DOHH2 (cell line): ENCODE results near the gene OPALIN.
A peak's percentile ranks its signal among the peaks of the same experiment; 100 is the strongest.

Source experiments
- H3F3A ChIP-seq: fragments of 200-600 bp; sonication (generic), shearing (Covaris generic); 2 replicates; pipeline ENCODE4 v1.6.0; 2016; ENCODE audit warnings: antibody characterized with exemption, mild to moderate bottlenecking; ENCODE audit not compliant: control insufficient read depth, insufficient read depth
- H3K27ac ChIP-seq: fragments of 200-600 bp; sonication (generic); 2 replicates; pipeline ENCODE4 v1.5.1; 2014; ENCODE audit warnings: low read depth, mild to moderate bottlenecking, low read length, moderate library complexity
- H3K27me3 ChIP-seq: fragments of 200-600 bp; sonication (generic); 2 replicates; pipeline ENCODE4 v1.6.1; 2014; ENCODE audit warnings: mild to moderate bottlenecking, low read length, mixed read lengths; ENCODE audit not compliant: control insufficient read depth
- H3K36me3 ChIP-seq: fragments of 200-600 bp; sonication (generic); 2 replicates; pipeline ENCODE4 v1.6.1; 2014; ENCODE audit warnings: mild to moderate bottlenecking, low read length, moderate library complexity, mixed read lengths; ENCODE audit not compliant: control insufficient read depth
- H3K4me1 ChIP-seq: fragments of 200-600 bp; sonication (generic); 2 replicates; pipeline ENCODE4 v1.6.1; 2014; ENCODE audit warnings: mild to moderate bottlenecking, low read length, mixed read lengths; ENCODE audit not compliant: control insufficient read depth
- H3K4me2 ChIP-seq: fragments of 200-600 bp; sonication (generic); 2 replicates; pipeline ENCODE4 v1.6.0; 2014; ENCODE audit warnings: mild to moderate bottlenecking, low read length, moderate library complexity
- H3K4me3 ChIP-seq: fragments of 200-600 bp; sonication (generic); 2 replicates; pipeline ENCODE4 v1.5.1; 2014; ENCODE audit warnings: mild to moderate bottlenecking, low read length, mixed read lengths
- H3K79me2 ChIP-seq: fragments of 200-600 bp; sonication (generic); 2 replicates; pipeline ENCODE4 v1.6.1; 2014; ENCODE audit warnings: mild to moderate bottlenecking, low read length, mixed read lengths; ENCODE audit not compliant: control insufficient read depth
- H3K9me2 ChIP-seq: fragments of 200-600 bp; sonication (generic); replicated peaks from 2 replicates; pipeline ENCODE4 v1.6.1; 2014; ENCODE audit warnings: mild to moderate bottlenecking, low read length, mixed read lengths; ENCODE audit not compliant: control insufficient read depth
- H3K9me3 ChIP-seq: fragments of 200-600 bp; sonication (generic); 2 replicates; pipeline ENCODE4 v1.6.1; 2014; ENCODE audit warnings: antibody characterized with exemption, low read length, mixed read lengths; ENCODE audit not compliant: control insufficient read depth, insufficient read depth
- H4K20me1 ChIP-seq: fragments of 200-600 bp; sonication (generic); 2 replicates; pipeline ENCODE4 v1.6.0; 2014; ENCODE audit warnings: low read depth, mild to moderate bottlenecking, antibody characterized with exemption, low read length, moderate library complexity; ENCODE audit not compliant: control insufficient read depth, insufficient read depth
- EZH2phosphoT487 ChIP-seq: fragments of 200-600 bp; sonication (generic); IDR thresholded peaks from 2 replicates; pipeline ENCODE4 v1.6.1; 2017; ENCODE audit warnings: borderline replicate concordance, mild to moderate bottlenecking, antibody characterized with exemption, low read length, moderate library complexity, mixed read lengths
- TF ChIP-seq, protein P1 (sequence below): fragments of 200-600 bp; sonication (generic); IDR thresholded peaks from one replicate; pipeline ENCODE4 v1.5.1; 2014; ENCODE audit warnings: antibody characterized with exemption, mild to moderate bottlenecking, low read depth, low read length; ENCODE audit not compliant: poor library complexity, severe bottlenecking

OPALIN gene

DNA sequence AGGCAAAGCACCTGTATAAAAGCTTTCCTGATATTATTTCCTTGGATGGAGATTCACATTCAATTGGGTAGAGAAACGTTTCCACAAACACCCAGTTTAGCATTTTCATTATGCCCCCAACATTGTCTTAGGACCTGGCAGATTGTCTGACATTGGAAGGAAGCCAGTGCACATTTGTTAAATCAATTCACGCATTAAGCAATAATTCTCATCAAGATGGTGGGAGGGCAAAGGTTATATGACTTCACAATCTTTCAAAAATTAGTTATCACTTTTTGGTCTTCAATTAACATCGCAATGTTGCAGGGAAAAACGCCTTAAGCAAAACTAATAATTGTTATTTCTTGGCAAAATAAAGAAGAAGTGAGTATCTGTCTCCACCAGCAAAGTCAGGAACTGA lies 16.4 kb downstream of the OPALIN start:
- H3K36me3 ChIP-seq: no peaks in the 10 kb centered on the region
- H3K9me2 ChIP-seq: no peaks in the 10 kb centered on the region
- H3K4me1 ChIP-seq: peaks cover 10% of the 10 kb centered on the region
- H3F3A ChIP-seq: no peaks in the 10 kb centered on the region
- TF ChIP-seq, protein P1, sequence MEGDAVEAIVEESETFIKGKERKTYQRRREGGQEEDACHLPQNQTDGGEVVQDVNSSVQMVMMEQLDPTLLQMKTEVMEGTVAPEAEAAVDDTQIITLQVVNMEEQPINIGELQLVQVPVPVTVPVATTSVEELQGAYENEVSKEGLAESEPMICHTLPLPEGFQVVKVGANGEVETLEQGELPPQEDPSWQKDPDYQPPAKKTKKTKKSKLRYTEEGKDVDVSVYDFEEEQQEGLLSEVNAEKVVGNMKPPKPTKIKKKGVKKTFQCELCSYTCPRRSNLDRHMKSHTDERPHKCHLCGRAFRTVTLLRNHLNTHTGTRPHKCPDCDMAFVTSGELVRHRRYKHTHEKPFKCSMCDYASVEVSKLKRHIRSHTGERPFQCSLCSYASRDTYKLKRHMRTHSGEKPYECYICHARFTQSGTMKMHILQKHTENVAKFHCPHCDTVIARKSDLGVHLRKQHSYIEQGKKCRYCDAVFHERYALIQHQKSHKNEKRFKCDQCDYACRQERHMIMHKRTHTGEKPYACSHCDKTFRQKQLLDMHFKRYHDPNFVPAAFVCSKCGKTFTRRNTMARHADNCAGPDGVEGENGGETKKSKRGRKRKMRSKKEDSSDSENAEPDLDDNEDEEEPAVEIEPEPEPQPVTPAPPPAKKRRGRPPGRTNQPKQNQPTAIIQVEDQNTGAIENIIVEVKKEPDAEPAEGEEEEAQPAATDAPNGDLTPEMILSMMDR: no peak
- no peak for TF ChIP-seq EZH2phosphoT487
- H3K9me3 ChIP-seq: peaks cover 16% of the 10 kb centered on the region; the same call in 1 of the 2 replicates
- H3K79me2 ChIP-seq: no peaks in the 10 kb centered on the region
- H3K27me3 ChIP-seq: no peaks in the 10 kb centered on the region
- H4K20me1 ChIP-seq: no peaks in the 10 kb centered on the region
- H3K4me2 ChIP-seq: no peak overlapping the region
- H3K4me3 ChIP-seq: no peak overlapping the region
- no peak overlapping the region for H3K27ac ChIP-seq

DNA sequence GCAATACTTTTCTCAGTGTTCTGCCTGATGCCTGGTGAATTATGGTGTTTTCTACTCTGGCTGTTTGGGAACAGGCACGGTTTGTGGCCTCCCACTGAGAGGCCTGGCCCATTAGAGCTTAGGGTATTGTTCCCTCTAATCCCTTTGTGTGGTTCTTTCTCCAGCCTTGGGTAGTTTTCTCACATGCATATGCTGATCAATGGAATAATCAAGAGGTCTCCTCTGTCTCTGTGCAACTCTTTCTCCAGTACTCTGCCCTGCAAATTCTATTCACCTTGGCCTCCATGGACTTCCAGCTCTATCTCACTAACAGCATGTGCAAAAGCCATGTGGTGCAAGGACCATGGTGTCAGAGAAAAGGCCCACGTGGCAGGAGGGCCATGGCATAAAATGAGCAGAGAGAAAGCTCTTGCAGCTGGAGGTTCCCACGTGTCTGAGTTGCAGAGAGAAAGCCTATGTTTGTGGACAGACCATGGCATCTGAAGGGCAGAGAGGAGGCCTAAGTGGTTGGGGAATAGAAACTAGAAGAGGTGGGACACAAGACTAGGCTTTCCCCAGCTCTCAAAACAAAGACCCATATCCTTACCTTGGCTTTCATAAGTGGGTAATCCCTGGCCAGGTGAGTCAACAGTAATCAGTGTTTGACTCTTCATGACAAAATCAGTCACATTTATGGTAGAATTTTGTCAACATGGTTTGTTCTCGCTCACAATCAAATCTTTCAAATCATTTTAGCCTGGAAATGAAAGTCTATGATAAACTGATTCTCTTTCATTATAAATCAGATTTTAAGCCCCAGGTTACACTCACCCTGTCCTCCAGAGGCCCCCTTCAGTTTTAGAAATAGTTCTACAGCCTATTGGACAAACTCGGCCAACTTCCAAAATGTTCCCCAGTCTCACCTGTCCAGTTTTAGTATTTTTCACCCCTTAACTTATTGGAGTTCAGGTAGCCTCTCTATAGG lies 17.3 kb downstream of the OPALIN start:
- no peak overlapping the region for H3K4me3 ChIP-seq
- no peaks in the 10 kb centered on the region for H3K27me3 ChIP-seq
- H3F3A ChIP-seq: no peaks in the 10 kb centered on the region
- H3K4me1 ChIP-seq: peaks cover 10% of the 10 kb centered on the region
- TF ChIP-seq EZH2phosphoT487: no peak
- TF ChIP-seq, protein P1: no peak
- H4K20me1 ChIP-seq: no peaks in the 10 kb centered on the region
- H3K79me2 ChIP-seq: no peaks in the 10 kb centered on the region
- H3K9me2 ChIP-seq: no peaks in the 10 kb centered on the region
- H3K36me3 ChIP-seq: no peaks in the 10 kb centered on the region
- H3K27ac ChIP-seq: no peak overlapping the region
- H3K9me3 ChIP-seq: peaks cover 14% of the 10 kb centered on the region; the same call in 1 of the 2 replicates
- no peak overlapping the region for H3K4me2 ChIP-seq

DNA sequence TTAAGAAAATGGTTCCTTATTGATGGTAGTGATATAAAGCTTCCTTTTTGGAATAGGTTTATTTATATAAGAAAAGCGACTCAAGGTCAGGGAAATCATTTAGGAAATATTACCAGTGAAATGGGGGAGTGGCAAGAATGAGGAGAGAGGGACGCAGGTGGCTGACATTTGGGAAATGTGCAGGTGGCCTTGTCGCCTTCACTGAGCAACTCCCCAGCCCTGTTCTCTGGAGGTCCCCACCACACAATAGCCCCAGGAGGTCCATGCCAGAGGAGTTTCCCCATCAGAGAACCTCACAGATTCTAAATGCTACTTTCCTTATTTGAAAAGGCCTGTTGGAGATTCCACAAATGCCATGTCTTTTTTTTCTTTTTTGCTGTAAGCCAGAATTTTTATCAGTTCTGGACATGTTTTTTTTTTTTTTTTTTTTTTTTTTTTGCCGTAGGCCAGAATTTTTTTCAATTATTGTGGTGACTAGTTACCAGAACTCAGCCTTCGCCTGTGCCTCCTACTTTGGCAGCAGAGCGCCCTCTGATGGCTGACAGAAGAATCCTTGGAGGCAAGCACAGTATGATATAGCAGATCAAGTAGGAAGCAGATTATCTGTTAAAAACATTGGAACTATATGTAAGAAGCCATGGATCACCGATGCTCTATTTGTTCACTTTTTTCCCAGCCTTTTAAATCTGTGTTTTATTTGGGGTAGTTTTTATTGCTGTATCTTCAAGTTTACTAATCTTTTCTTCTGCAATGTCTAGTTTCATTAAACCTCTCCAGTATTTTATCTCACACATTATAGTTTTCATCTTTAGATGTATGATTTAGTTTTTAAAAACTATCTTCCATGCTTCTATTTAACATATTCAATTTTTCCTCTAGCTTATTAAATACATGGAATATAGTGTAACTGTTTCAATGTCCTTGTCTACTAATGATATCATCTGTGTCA lies 18.6 kb downstream of the OPALIN start:
- no peaks in the 10 kb centered on the region for H4K20me1 ChIP-seq
- no peaks in the 10 kb centered on the region for H3K79me2 ChIP-seq
- TF ChIP-seq, protein P1: peak; percentile 92
- TF ChIP-seq EZH2phosphoT487: no peak
- H3K9me2 ChIP-seq: no peaks in the 10 kb centered on the region
- H3K9me3 ChIP-seq: peaks cover 2% of the 10 kb centered on the region; the same call in 1 of the 2 replicates
- no peaks in the 10 kb centered on the region for H3K36me3 ChIP-seq
- no peak overlapping the region for H3K4me2 ChIP-seq
- peaks cover 10% of the 10 kb centered on the region for H3K4me1 ChIP-seq
- no peak overlapping the region for H3K27ac ChIP-seq
- H3F3A ChIP-seq: no peaks in the 10 kb centered on the region
- H3K4me3 ChIP-seq: no peak overlapping the region
- H3K27me3 ChIP-seq: no peaks in the 10 kb centered on the region
